Mesodermal cell (in vitro differentiated cells): ENCODE results near the gene PLXNA4.

Experiments
- H3K27ac ChIP-seq: 2 replicates; pipeline ENCODE4 v1.7.0; 2013; ENCODE audit warnings: mild to moderate bottlenecking, low read depth, low read length, moderate library complexity; ENCODE audit not compliant: severe bottlenecking
- H3K36me3 ChIP-seq: 2 replicates; pipeline ENCODE4 v1.7.1; 2013; ENCODE audit warnings: mild to moderate bottlenecking, low read length, moderate library complexity; ENCODE audit not compliant: control insufficient read depth, insufficient read depth
- H3K4me1 ChIP-seq: one replicate; pipeline ENCODE4 v1.7.1; 2013; ENCODE audit warnings: mild to moderate bottlenecking, low read length; ENCODE audit not compliant: insufficient read depth, control insufficient read depth, poor library complexity, severe bottlenecking
- H3K4me3 ChIP-seq: 2 replicates; pipeline ENCODE4 v1.7.0; 2013; ENCODE audit warnings: low read length, control low read depth, mild to moderate bottlenecking; ENCODE audit not compliant: insufficient read depth, poor library complexity, severe bottlenecking; ENCODE audit errors: extremely low read depth
- H3K9me3 ChIP-seq: 2 replicates; pipeline ENCODE4 v1.7.1; 2013; ENCODE audit warnings: mild to moderate bottlenecking, low read length, moderate library complexity; ENCODE audit not compliant: control insufficient read depth
- WGBS, 2 experiments: methylation state at CpG; one replicate each; pipeline ENCODE4 v1.1.5; 2013; ENCODE audit warnings: missing lambda C conversion rate in 2 of 2; ENCODE audit not compliant: insufficient coverage in 2 of 2; 5-methylcytosine and 5-hydroxymethylcytosine counted together

The PLXNA4 gene

GRCh38 chr7:132162556-132163144, 413.6 kb downstream of the PLXNA4 start:
- WGBS, 2 experiments = 46 to 64% methylated on average over 8 to 9 of the region's 12 CpGs
- H3K4me1 ChIP-seq = peaks cover 8% of the 10 kb centered on the region
- no peak overlapping the region for H3K4me3 ChIP-seq
- H3K9me3 ChIP-seq = no peaks in the 10 kb centered on the region
- H3K36me3 ChIP-seq = no peaks in the 10 kb centered on the region
- H3K27ac ChIP-seq = no peak overlapping the region

- Histone ChIP-seq H3K4me1 (peaks cover 8% of the 10 kb centered on the region), H3K27ac (no peak overlapping the region), H3K9me3 (no peaks in the 10 kb centered on the region), H3K36me3 (no peaks in the 10 kb centered on the region), H3K4me3 (no peak overlapping the region)
- 87 to 100% methylated on average over 8 of the region's 8 CpGs for WGBS, 2 experiments
These were observed 414.3 kb downstream of the PLXNA4 start for GRCh38 chr7:132161976-132162375.

- 94 to 96% methylated on average over 4 to 12 of the region's 12 CpGs for WGBS, 2 experiments
These were observed 414.7 kb downstream of the PLXNA4 start for GRCh38 chr7:132161533-132161915.

GRCh38 chr7:132160611-132161532, 415.4 kb downstream of the PLXNA4 start:
- H3K4me3 ChIP-seq = no peak overlapping the region
- H3K9me3 ChIP-seq = no peaks in the 10 kb centered on the region
- no peaks in the 10 kb centered on the region for H3K36me3 ChIP-seq
- peaks cover 8% of the 10 kb centered on the region for H3K4me1 ChIP-seq
- 78 to 83% methylated on average over 8 to 9 of the region's 10 CpGs for WGBS, 2 experiments
- H3K27ac ChIP-seq = no peak overlapping the region

More at GRCh38 chr7:132161533-132161915, 414.7 kb downstream of the PLXNA4 start:
- no peak overlapping the region for H3K27ac ChIP-seq
- H3K4me1 ChIP-seq = peaks cover 8% of the 10 kb centered on the region
- H3K4me3 ChIP-seq = no peak overlapping the region
- no peaks in the 10 kb centered on the region for H3K36me3 ChIP-seq
- no peaks in the 10 kb centered on the region for H3K9me3 ChIP-seq

GRCh38 chr7:132158841-132159240, 417.4 kb downstream of the PLXNA4 start:
- peaks cover 3% of the 10 kb centered on the region for H3K4me1 ChIP-seq
- no peaks in the 10 kb centered on the region for H3K36me3 ChIP-seq
- WGBS, 2 experiments = 87 to 100% methylated on average over 1 to 3 of the region's 3 CpGs
- no peak overlapping the region for H3K4me3 ChIP-seq
- H3K9me3 ChIP-seq = no peaks in the 10 kb centered on the region
- H3K27ac ChIP-seq = no peak overlapping the region

- H3K9me3 ChIP-seq = no peaks in the 10 kb centered on the region
- no peaks in the 10 kb centered on the region for H3K36me3 ChIP-seq
- H3K4me1 ChIP-seq = peaks cover 3% of the 10 kb centered on the region
- WGBS, 2 experiments = 92 to 94% methylated on average over 2 of the region's 2 CpGs
- H3K27ac ChIP-seq = no peak overlapping the region
- H3K4me3 ChIP-seq = no peak overlapping the region
These were observed 418.1 kb downstream of the PLXNA4 start for GRCh38 chr7:132158166-132158565.

- WGBS, 2 experiments = 96 to 100% methylated on average over 1 to 4 of the region's 5 CpGs
- Histone ChIP-seq H3K27ac (no peak overlapping the region), H3K9me3 (no peaks in the 10 kb centered on the region), H3K36me3 (no peaks in the 10 kb centered on the region), H3K4me1 (peaks cover 3% of the 10 kb centered on the region), H3K4me3 (no peak overlapping the region)
These were observed 420.6 kb downstream of the PLXNA4 start for GRCh38 chr7:132155715-132156114.

- H3K27ac ChIP-seq = no peak overlapping the region
- no peak overlapping the region for H3K4me3 ChIP-seq
- WGBS, 2 experiments = 37 to 41% methylated on average over 3 to 5 of the region's 8 CpGs
- H3K9me3 ChIP-seq = no peaks in the 10 kb centered on the region
- no peaks in the 10 kb centered on the region for H3K36me3 ChIP-seq
- peaks cover 3% of the 10 kb centered on the region for H3K4me1 ChIP-seq
These were observed 421.4 kb downstream of the PLXNA4 start for GRCh38 chr7:132154695-132155471.

GRCh38 chr7:132154248-132154647, 422.0 kb downstream of the PLXNA4 start:
- Histone ChIP-seq H3K9me3 (no peaks in the 10 kb centered on the region), H3K36me3 (no peaks in the 10 kb centered on the region), H3K4me1 (peaks cover 3% of the 10 kb centered on the region), H3K27ac (no peak overlapping the region), H3K4me3 (no peak overlapping the region)
- 82 to 86% methylated on average over 6 of the region's 6 CpGs for WGBS, 2 experiments

GRCh38 chr7:132152131-132152889, 424.0 kb downstream of the PLXNA4 start:
- WGBS, 2 experiments = 92 to 95% methylated on average over 6 to 7 of the region's 7 CpGs
- Histone ChIP-seq H3K4me1 (peaks cover 3% of the 10 kb centered on the region), H3K36me3 (no peaks in the 10 kb centered on the region), H3K9me3 (no peaks in the 10 kb centered on the region), H3K4me3 (no peak overlapping the region), H3K27ac (no peak overlapping the region)
